Hepatocyte (in vitro differentiated cells): ENCODE data around the gene LATS2.

ENCODE experiments used
- EZH2 ChIP-seq: fragments of 200-600 bp; sonication (generic); IDR thresholded peaks from 2 replicates; pipeline ENCODE4 v1.6.1; 2016; ENCODE audit warnings: antibody characterized with exemption, mild to moderate bottlenecking, borderline replicate concordance
- EZH2phosphoT487 ChIP-seq: fragments of 200-600 bp; sonication (generic); IDR thresholded peaks from one replicate; pipeline ENCODE4 v1.6.1; 2018; ENCODE audit warnings: antibody characterized with exemption, mild to moderate bottlenecking, low read depth, moderate library complexity; ENCODE audit not compliant: unreplicated experiment, severe bottlenecking
- TF ChIP-seq, protein P1 (sequence below): fragments of 200-600 bp; sonication (generic); IDR thresholded peaks from 2 replicates; pipeline ENCODE4 v1.5.1; 2016; ENCODE audit warnings: antibody characterized with exemption, mild to moderate bottlenecking; ENCODE audit not compliant: poor library complexity

DNA sequence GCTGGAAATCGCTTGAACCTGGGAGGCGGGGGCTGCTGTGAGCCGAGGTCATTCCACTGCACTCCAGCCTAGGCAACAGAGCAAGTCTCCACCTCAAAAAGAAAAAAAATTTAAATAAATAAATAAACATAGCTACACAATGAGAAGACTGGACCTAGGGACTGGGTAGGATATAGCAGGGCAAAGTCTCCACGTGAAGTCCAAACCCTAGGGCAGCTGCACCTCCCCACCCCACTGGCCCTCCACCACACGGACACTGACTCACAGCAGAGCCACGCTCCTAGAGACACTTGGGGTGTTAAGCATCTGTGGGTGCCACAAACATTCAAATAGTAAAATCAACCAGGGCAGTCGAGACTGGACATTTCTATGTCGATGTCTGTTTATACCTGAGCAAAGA, 7.1 kb downstream of the LATS2 start:
- TF ChIP-seq EZH2 (no peak), EZH2phosphoT487 (no peak)
- TF ChIP-seq, protein P1, sequence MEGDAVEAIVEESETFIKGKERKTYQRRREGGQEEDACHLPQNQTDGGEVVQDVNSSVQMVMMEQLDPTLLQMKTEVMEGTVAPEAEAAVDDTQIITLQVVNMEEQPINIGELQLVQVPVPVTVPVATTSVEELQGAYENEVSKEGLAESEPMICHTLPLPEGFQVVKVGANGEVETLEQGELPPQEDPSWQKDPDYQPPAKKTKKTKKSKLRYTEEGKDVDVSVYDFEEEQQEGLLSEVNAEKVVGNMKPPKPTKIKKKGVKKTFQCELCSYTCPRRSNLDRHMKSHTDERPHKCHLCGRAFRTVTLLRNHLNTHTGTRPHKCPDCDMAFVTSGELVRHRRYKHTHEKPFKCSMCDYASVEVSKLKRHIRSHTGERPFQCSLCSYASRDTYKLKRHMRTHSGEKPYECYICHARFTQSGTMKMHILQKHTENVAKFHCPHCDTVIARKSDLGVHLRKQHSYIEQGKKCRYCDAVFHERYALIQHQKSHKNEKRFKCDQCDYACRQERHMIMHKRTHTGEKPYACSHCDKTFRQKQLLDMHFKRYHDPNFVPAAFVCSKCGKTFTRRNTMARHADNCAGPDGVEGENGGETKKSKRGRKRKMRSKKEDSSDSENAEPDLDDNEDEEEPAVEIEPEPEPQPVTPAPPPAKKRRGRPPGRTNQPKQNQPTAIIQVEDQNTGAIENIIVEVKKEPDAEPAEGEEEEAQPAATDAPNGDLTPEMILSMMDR: no peak
